ENCODE results near the gene NLGN4Y.
"Not testable (repeated sequence)": the region's sequence is repeated elsewhere in the genome, so short reads cannot be mapped to it uniquely, and the experiment has no call there.

- TF ChIP-seq CTCF (conservative IDR thresholded peaks at IDR 0.05); EZH2 (IDR thresholded peaks at IDR 0.05; ENCODE audit: low read depth): not testable (repeated sequence)
Measured at GRCh38 chrY:14861033-14861432, 336.7 kb downstream of the NLGN4Y start.

Data from PC-9 (cell line).